HEK293 (cell line): Measurements from ENCODE around the gene CAPZB.

Source experiments
- MEIS1 ChIP-seq: sonication (generic); formaldehyde crosslinking; IDR thresholded peaks from 2 replicates; pipeline ENCODE4 v1.8.1; 2022; ENCODE audit warnings: missing genetic modification reagents, mild to moderate bottlenecking, borderline replicate concordance
- YY1 ChIP-seq: fragments of 450-650 bp; formaldehyde crosslinking; IDR thresholded peaks from 2 replicates; pipeline ENCODE4 v1.5.1; 2018; ENCODE audit warnings: missing biosample characterization, missing genetic modification characterization
- ZNF302 ChIP-seq: fragments of 450-650 bp; formaldehyde crosslinking; IDR thresholded peaks from 2 replicates; pipeline ENCODE4 v1.5.1; 2016; ENCODE audit warnings: missing biosample characterization, missing genetic modification characterization, low read depth
- ZNF610 ChIP-seq: fragments of 450-650 bp; formaldehyde crosslinking; IDR thresholded peaks from 2 replicates; pipeline ENCODE4 v1.5.1; 2016; ENCODE audit warnings: missing biosample characterization, missing genetic modification characterization, borderline replicate concordance
- ZNF768 ChIP-seq: fragments of 450-650 bp; formaldehyde crosslinking; IDR thresholded peaks from 2 replicates; pipeline ENCODE4 v1.5.1; 2018; ENCODE audit warnings: missing biosample characterization, mild to moderate bottlenecking, missing genetic modification characterization
- TF ChIP-seq, protein P1 (sequence below): fragments of 450-650 bp; formaldehyde crosslinking; IDR thresholded peaks from 2 replicates; pipeline ENCODE4 v1.5.1; 2016; ENCODE audit warnings: missing biosample characterization, missing genetic modification characterization
- TF ChIP-seq, protein P2 (sequence below): fragments of 450-650 bp; formaldehyde crosslinking; IDR thresholded peaks from 2 replicates; pipeline ENCODE4 v1.5.1; 2016; ENCODE audit warnings: missing biosample characterization, missing genetic modification characterization
- TF ChIP-seq, protein P3 (sequence below): fragments of 450-650 bp; formaldehyde crosslinking; IDR thresholded peaks from 2 replicates; pipeline ENCODE4 v1.5.1; 2016; ENCODE audit warnings: missing biosample characterization, missing genetic modification characterization

DNA sequence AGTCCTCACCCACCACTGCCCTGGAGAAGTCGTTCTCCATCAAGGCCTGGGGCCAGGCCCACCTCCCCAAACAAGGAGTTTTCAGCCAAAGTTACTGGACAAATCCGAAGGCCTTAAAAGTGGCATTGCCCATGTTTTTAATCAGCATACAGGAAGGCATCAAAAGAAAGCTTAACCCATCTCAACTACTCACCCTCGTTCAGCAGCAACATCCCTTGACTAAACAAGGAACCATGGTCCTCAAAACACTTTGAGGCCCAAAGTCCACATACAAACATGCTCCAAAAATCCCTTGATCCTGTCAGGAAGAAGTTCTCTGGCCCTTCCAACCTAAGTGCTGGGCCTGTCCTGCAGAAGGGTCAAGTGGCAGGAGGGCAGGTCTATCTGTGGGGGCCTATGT, 1.6 kb downstream of the CAPZB start:
- TF ChIP-seq MEIS1 = no peak
- TF ChIP-seq ZNF768 (tag by site-specific recombination) = no peak
- no peak for TF ChIP-seq ZNF302 (tag by site-specific recombination)
- TF ChIP-seq, protein P1, sequence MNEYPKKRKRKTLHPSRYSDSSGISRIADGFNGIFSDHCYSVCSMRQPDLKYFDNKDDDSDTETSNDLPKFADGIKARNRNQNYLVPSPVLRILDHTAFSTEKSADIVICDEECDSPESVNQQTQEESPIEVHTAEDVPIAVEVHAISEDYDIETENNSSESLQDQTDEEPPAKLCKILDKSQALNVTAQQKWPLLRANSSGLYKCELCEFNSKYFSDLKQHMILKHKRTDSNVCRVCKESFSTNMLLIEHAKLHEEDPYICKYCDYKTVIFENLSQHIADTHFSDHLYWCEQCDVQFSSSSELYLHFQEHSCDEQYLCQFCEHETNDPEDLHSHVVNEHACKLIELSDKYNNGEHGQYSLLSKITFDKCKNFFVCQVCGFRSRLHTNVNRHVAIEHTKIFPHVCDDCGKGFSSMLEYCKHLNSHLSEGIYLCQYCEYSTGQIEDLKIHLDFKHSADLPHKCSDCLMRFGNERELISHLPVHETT (tag by site-specific recombination) = no peak
- TF ChIP-seq, protein P2, sequence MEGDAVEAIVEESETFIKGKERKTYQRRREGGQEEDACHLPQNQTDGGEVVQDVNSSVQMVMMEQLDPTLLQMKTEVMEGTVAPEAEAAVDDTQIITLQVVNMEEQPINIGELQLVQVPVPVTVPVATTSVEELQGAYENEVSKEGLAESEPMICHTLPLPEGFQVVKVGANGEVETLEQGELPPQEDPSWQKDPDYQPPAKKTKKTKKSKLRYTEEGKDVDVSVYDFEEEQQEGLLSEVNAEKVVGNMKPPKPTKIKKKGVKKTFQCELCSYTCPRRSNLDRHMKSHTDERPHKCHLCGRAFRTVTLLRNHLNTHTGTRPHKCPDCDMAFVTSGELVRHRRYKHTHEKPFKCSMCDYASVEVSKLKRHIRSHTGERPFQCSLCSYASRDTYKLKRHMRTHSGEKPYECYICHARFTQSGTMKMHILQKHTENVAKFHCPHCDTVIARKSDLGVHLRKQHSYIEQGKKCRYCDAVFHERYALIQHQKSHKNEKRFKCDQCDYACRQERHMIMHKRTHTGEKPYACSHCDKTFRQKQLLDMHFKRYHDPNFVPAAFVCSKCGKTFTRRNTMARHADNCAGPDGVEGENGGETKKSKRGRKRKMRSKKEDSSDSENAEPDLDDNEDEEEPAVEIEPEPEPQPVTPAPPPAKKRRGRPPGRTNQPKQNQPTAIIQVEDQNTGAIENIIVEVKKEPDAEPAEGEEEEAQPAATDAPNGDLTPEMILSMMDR (tag by site-specific recombination) = no peak
- TF ChIP-seq ZNF610 (tag by site-specific recombination) = no peak
- TF ChIP-seq, protein P3, sequence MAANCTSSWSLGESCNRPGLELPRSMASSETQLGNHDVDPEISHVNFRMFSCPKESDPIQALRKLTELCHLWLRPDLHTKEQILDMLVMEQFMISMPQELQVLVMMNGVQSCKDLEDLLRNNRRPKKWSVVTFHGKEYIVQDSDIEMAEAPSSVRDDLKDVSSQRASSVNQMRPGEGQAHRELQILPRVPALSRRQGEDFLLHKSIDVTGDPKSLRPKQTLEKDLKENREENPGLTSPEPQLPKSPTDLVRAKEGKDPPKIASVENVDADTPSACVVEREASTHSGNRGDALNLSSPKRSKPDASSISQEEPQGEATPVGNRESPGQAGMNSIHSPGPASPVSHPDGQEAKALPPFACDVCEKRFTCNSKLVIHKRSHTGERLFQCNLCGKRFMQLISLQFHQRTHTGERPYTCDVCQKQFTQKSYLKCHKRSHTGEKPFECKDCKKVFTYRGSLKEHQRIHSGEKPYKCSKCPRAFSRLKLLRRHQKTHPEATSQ (tag by site-specific recombination) = no peak
- TF ChIP-seq YY1 (tag by site-specific recombination) = no peak
